ENCODE measurements around the gene SYNE2.

- TF ChIP-seq CTCF (IDR thresholded peaks at IDR 0.05), result no peak
- no peak for TF ChIP-seq POLR2A (IDR thresholded peaks at IDR 0.05)
Observed at GRCh38 chr14:63951429-63951828, 98.6 kb downstream of the SYNE2 start.

Measured in vagina (tissue), 2 donors.